Astrocyte (in vitro differentiated cells and primary cell): ENCODE results near the gene DPCD. TPM values are rescaled to one million over a fixed set of nuclear protein-coding genes. Genes with fewer than 3 reads are reported as not detected.

Experiments used
- DNase-seq: peaks from one replicate; pipeline ENCODE4 v3.0.0-alpha.2; 2010; ENCODE audit warnings: low read depth
- FAIRE-seq: peaks from 2 replicates; lab custom pipeline; 2011; peaks lifted over from hg19 to GRCh38; lab: Jason Lieb, UNC
- H2AFZ ChIP-seq: 2 replicates; pipeline ENCODE4 v1.6.0; 2012; ENCODE audit warnings: low read depth, low read length, inconsistent platforms
- H3K27ac ChIP-seq: 2 replicates; pipeline ENCODE4 v1.5.1; 2011; ENCODE audit warnings: low read depth, low read length, inconsistent platforms
- H3K27me3 ChIP-seq: 2 replicates; pipeline ENCODE4 v1.6.0; 2011; ENCODE audit warnings: low read length, inconsistent platforms; ENCODE audit not compliant: insufficient read depth
- H3K36me3 ChIP-seq: 2 replicates; pipeline ENCODE4 v1.5.1; 2011; ENCODE audit warnings: low read length, inconsistent platforms; ENCODE audit not compliant: insufficient read depth
- H3K4me1 ChIP-seq: 2 replicates; pipeline ENCODE4 v1.5.1; 2011; ENCODE audit warnings: low read length, inconsistent platforms; ENCODE audit not compliant: insufficient read depth
- H3K4me2 ChIP-seq: 2 replicates; pipeline ENCODE4 v1.6.0; 2012; ENCODE audit warnings: low read length, inconsistent platforms
- H3K4me3 ChIP-seq: 2 replicates; pipeline ENCODE4 v1.5.1; 2011; ENCODE audit warnings: low read depth, mild to moderate bottlenecking, low read length, inconsistent platforms; ENCODE audit not compliant: insufficient read depth
- H3K79me2 ChIP-seq: 2 replicates; pipeline ENCODE4 v1.6.0; 2012; ENCODE audit warnings: mild to moderate bottlenecking, low read length, inconsistent platforms; ENCODE audit not compliant: insufficient read depth
- H3K9ac ChIP-seq: 2 replicates; pipeline ENCODE4 v1.6.0; 2012; ENCODE audit warnings: mild to moderate bottlenecking, low read length, inconsistent platforms
- H3K9me3 ChIP-seq: 2 replicates; pipeline ENCODE4 v1.5.1; 2012; ENCODE audit warnings: low read depth, mild to moderate bottlenecking, low read length, inconsistent platforms; ENCODE audit not compliant: insufficient read depth
- H4K20me1 ChIP-seq: 2 replicates; pipeline ENCODE4 v1.6.0; 2012; ENCODE audit warnings: low read length, inconsistent platforms; ENCODE audit not compliant: insufficient read depth
- H3K27ac Mint-ChIP-seq: one replicate; pipeline ENCODE4 v1.8.0; 2021; ENCODE audit warnings: mild to moderate bottlenecking, mixed read lengths; ENCODE audit not compliant: unreplicated experiment
- H3K27me3 Mint-ChIP-seq: one replicate; pipeline ENCODE4 v1.8.0; 2021; ENCODE audit warnings: low read depth, mixed read lengths; ENCODE audit not compliant: unreplicated experiment
- H3K36me3 Mint-ChIP-seq: one replicate; pipeline ENCODE4 v1.8.0; 2021; ENCODE audit warnings: low read depth, mixed read lengths; ENCODE audit not compliant: unreplicated experiment
- H3K4me1 Mint-ChIP-seq: one replicate; pipeline ENCODE4 v1.8.0; 2021; ENCODE audit warnings: low read depth, mixed read lengths; ENCODE audit not compliant: unreplicated experiment
- H3K4me3 Mint-ChIP-seq: one replicate; pipeline ENCODE4 v1.8.0; 2021; ENCODE audit warnings: mild to moderate bottlenecking, moderate library complexity, mixed read lengths; ENCODE audit not compliant: unreplicated experiment
- H3K9me3 Mint-ChIP-seq: one replicate; pipeline ENCODE4 v1.8.0; 2021; ENCODE audit warnings: mild to moderate bottlenecking, mixed read lengths; ENCODE audit not compliant: unreplicated experiment
- EZH2 ChIP-seq: IDR thresholded peaks from 2 replicates; pipeline ENCODE4 v1.6.1; 2012; ENCODE audit warnings: mild to moderate bottlenecking, low read length, inconsistent platforms; ENCODE audit not compliant: insufficient read depth
- total RNA-seq: library from RNA; stranded (reverse); gene quantifications from 2 replicates; pipeline ENCODE4 v1.2.1, GENCODE V29; 2021
- TF ChIP-seq, protein P1 (sequence below): IDR thresholded peaks from 2 replicates; pipeline ENCODE4 v1.5.1; 2011; ENCODE audit warnings: low read depth, mild to moderate bottlenecking, inconsistent platforms, low read length, moderate library complexity; ENCODE audit not compliant: insufficient read depth

Gene DPCD
- total RNA-seq, 1 donor from 2014 or later, result 39.4 TPM

DNA sequence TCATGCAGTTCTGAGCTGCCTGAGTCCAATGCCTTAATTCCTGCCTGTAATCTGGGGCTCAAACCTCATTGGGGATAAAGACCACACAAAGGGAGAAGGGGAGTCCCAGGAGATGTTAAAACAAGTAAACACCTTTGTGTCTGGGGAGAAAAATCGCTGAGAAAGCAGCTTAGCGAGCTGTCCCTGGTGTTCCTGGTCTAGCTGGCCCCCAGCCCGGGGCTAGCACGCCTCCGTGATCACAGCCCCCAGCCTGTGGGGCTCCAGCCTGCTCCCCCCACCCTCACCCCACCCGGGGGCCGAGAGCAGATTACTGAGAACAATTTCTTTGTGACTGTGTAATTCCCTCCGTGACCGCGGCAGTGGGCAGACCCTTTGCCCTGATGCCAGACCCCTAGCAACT lies 24.8 kb downstream of the DPCD start:
- Histone ChIP-seq H3K9me3 (no peaks in the 10 kb centered on the region), H4K20me1 (peaks cover 15% of the 10 kb centered on the region), H3K4me2 (no peak overlapping the region), H3K36me3 (peaks cover 10% of the 10 kb centered on the region), H3K4me3 (no peak overlapping the region), H3K79me2 (no peaks in the 10 kb centered on the region), H3K4me1 (peaks cover 6% of the 10 kb centered on the region), H3K27ac (no peak overlapping the region), H3K27me3 (no peaks in the 10 kb centered on the region), H2AFZ (no peak overlapping the region), H3K9ac (no peak overlapping the region)
- Mint-ChIP-seq H3K4me3 (no peak overlapping the region), H3K36me3 (peaks cover 29% of the 10 kb centered on the region), H3K27ac (no peak overlapping the region), H3K9me3 (no peaks in the 10 kb centered on the region), H3K4me1 (peaks cover 21% of the 10 kb centered on the region), H3K27me3 (no peaks in the 10 kb centered on the region)
- TF ChIP-seq EZH2, result no peak
- TF ChIP-seq, protein P1, sequence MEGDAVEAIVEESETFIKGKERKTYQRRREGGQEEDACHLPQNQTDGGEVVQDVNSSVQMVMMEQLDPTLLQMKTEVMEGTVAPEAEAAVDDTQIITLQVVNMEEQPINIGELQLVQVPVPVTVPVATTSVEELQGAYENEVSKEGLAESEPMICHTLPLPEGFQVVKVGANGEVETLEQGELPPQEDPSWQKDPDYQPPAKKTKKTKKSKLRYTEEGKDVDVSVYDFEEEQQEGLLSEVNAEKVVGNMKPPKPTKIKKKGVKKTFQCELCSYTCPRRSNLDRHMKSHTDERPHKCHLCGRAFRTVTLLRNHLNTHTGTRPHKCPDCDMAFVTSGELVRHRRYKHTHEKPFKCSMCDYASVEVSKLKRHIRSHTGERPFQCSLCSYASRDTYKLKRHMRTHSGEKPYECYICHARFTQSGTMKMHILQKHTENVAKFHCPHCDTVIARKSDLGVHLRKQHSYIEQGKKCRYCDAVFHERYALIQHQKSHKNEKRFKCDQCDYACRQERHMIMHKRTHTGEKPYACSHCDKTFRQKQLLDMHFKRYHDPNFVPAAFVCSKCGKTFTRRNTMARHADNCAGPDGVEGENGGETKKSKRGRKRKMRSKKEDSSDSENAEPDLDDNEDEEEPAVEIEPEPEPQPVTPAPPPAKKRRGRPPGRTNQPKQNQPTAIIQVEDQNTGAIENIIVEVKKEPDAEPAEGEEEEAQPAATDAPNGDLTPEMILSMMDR, result no peak
- DNase-seq, result no peak
- no peak for FAIRE-seq

DNA sequence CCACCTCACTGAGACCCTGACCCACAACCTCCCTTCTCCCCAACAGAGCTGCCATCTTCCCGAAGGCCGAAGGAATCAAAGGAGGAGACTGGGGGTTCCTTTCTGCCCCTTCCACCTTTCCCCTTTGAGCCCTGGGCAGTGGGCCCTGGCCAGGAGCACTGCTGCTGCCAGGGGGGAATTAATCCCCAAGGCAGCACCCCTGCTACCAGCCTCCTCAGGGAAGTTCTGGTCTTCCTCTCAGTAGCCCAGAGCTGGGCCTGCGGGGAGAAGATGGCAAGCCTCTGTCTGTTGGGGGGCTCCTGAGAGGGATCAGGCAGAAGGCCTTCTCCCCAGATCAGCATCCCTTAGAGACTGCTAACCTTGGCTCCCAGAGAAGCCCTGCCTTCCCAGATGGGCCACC lies 25.5 kb downstream of the DPCD start:
- no peak for DNase-seq
- Mint-ChIP-seq H3K27ac (no peak overlapping the region), H3K4me3 (no peak overlapping the region), H3K4me1 (peaks cover 20% of the 10 kb centered on the region), H3K36me3 (peaks cover 30% of the 10 kb centered on the region), H3K9me3 (no peaks in the 10 kb centered on the region), H3K27me3 (no peaks in the 10 kb centered on the region)
- H4K20me1 ChIP-seq, result peaks cover 17% of the 10 kb centered on the region
- H3K9me3 ChIP-seq, result no peaks in the 10 kb centered on the region
- H3K27me3 ChIP-seq, result no peaks in the 10 kb centered on the region
- H3K36me3 ChIP-seq, result peaks cover 2% of the 10 kb centered on the region
- no peak overlapping the region for H3K4me3 ChIP-seq
- no peak overlapping the region for H3K4me2 ChIP-seq
- no peaks in the 10 kb centered on the region for H3K79me2 ChIP-seq
- no peak for FAIRE-seq
- H3K4me1 ChIP-seq, result peaks cover 6% of the 10 kb centered on the region
- no peak overlapping the region for H3K9ac ChIP-seq
- H2AFZ ChIP-seq, result no peak overlapping the region
- TF ChIP-seq, protein P1, result no peak
- no peak for TF ChIP-seq EZH2
- no peak overlapping the region for H3K27ac ChIP-seq

DNA sequence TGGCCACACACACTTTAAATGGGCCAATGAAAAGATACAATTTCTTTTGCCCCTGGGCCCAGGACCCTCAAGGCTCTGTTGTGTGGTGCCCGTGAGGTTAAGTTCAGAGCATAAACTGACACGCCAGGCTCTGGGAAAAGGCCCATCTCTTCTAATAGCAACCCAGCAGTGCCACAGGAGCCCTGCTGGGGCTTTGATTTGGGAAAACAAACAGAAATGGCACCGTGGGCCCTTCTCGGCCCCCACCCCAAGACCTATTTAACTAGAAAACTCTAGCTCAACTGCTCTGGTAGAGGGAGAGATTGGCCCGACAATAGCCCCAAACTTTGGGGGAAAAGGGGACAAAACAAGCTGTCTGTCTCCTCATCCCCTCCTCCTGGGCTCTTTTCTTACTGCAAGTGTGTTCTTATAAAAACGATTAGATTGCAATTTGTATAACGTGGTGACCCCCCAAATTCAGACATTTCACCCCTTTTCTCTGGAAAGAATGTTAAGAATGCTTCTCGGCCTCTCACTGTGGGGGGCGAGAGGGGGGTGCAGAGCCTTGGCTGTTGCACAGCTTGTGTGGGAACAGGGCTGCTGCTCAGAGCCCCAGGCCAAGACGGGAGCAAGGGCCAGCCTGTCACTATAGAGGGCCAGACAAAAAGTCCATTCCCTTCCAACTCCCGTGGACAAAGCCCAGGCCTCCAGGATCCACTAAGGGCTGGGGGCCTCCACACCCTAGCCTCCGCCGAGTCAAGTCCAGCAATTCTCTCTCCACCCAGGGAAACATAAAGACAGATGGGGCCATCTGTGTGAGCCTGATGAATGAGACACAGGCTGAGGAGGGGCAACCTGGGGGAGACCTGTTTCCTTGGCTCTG lies 26.8 kb downstream of the DPCD start:
- Mint-ChIP-seq H3K4me1 (peaks cover 8% of the 10 kb centered on the region), H3K9me3 (no peaks in the 10 kb centered on the region), H3K27me3 (no peaks in the 10 kb centered on the region), H3K27ac (no peak overlapping the region), H3K4me3 (no peak overlapping the region), H3K36me3 (peaks cover 24% of the 10 kb centered on the region)
- H3K79me2 ChIP-seq, result no peaks in the 10 kb centered on the region
- no peaks in the 10 kb centered on the region for H3K36me3 ChIP-seq
- peaks cover 14% of the 10 kb centered on the region for H4K20me1 ChIP-seq
- no peak overlapping the region for H3K4me2 ChIP-seq
- H3K9me3 ChIP-seq, result no peaks in the 10 kb centered on the region
- no peak overlapping the region for H3K27ac ChIP-seq
- no peak overlapping the region for H3K4me3 ChIP-seq
- no peaks in the 10 kb centered on the region for H3K27me3 ChIP-seq
- no peak for DNase-seq
- no peak for FAIRE-seq
- peaks cover under 1% of the 10 kb centered on the region for H3K4me1 ChIP-seq
- H3K9ac ChIP-seq, result no peak overlapping the region
- TF ChIP-seq, protein P1, result no peak
- no peak for TF ChIP-seq EZH2
- H2AFZ ChIP-seq, result no peak overlapping the region
